IMR-90 (cell line): ENCODE measurements around the gene LCP1. TPM values are rescaled to one million over a fixed set of nuclear protein-coding genes. Genes with fewer than 3 reads are reported as not detected.

Source experiments
- ATAC-seq: fragments of 200-7000 bp; cut with Tn5 transposase; 2 replicates; pipeline ENCODE4 v1.9.1; 2020; ENCODE audit warnings: low read depth, mild to moderate bottlenecking, moderate library complexity
- BruUV-seq: library from RNA; stranded (reverse); fragments of 400-500 nt; replicated peaks from 2 replicates; lab custom pipeline; 2021; lab: Mats Ljungman, UMichigan
- CTCF ChIA-PET: fragments of 300-600 bp; formaldehyde crosslinking; extraction: SDS; loops from one replicate; lab custom pipeline; 2021; ENCODE audit warnings: antibody characterized with exemption; lab: Yijun Ruan, JAX
- POLR2A ChIA-PET: fragments of 300-600 bp; sonication (Branson Sonifier 250); formaldehyde crosslinking; loops from one replicate; lab custom pipeline; 2022; ENCODE audit warnings: antibody characterized with exemption; ENCODE audit not compliant: unreplicated experiment; lab: Charles Lee
- DNase-seq: peaks from one replicate; pipeline ENCODE4 v3.0.0; 2013
- H2AFZ ChIP-seq: replicated peaks from 2 replicates; pipeline ENCODE3; 2013; ENCODE audit warnings: low read length, mild to moderate bottlenecking; ENCODE audit not compliant: poor library complexity
- H2AK5ac ChIP-seq: 2 replicates; pipeline ENCODE4 v1.6.1; 2013; ENCODE audit warnings: low read depth, low read length, inconsistent platforms
- H2AK9ac ChIP-seq: replicated peaks from 2 replicates; pipeline ENCODE3; 2013; ENCODE audit warnings: mild to moderate bottlenecking, low read depth, low read length, moderate library complexity; ENCODE audit not compliant: poor library complexity
- H2BK120ac ChIP-seq: 2 replicates; pipeline ENCODE4 v1.6.1; 2013; ENCODE audit warnings: low read depth, low read length, inconsistent platforms
- H2BK15ac ChIP-seq: 3 replicates; pipeline ENCODE4 v1.6.1; 2013; ENCODE audit warnings: low read depth, low read length, inconsistent platforms
- H2BK20ac ChIP-seq: 2 replicates; pipeline ENCODE4 v1.6.1; 2013; ENCODE audit warnings: low read depth, mild to moderate bottlenecking, inconsistent platforms, low read length, moderate library complexity
- H2BK5ac ChIP-seq: 2 replicates; pipeline ENCODE4 v1.6.1; 2013; ENCODE audit warnings: mild to moderate bottlenecking, low read depth, low read length, inconsistent platforms; ENCODE audit not compliant: poor library complexity, severe bottlenecking
- H3K14ac ChIP-seq: replicated peaks from 2 replicates; pipeline ENCODE4 v1.6.1; 2013; ENCODE audit warnings: low read depth, low read length, inconsistent platforms
- H3K18ac ChIP-seq: 2 replicates; pipeline ENCODE4 v1.6.1; 2013; ENCODE audit warnings: low read depth, low read length, control low read depth
- H3K23ac ChIP-seq: 2 replicates; pipeline ENCODE4 v1.6.1; 2013; ENCODE audit warnings: low read depth, low read length, inconsistent platforms
- H3K27ac ChIP-seq: 2 replicates; pipeline ENCODE4 v1.5.1; 2013; ENCODE audit warnings: mild to moderate bottlenecking, control low read depth, low read length; ENCODE audit not compliant: insufficient read depth
- H3K27me3 ChIP-seq: 2 replicates; pipeline ENCODE4 v1.6.1; 2013; ENCODE audit warnings: low read length; ENCODE audit not compliant: control insufficient read depth, insufficient read depth
- H3K36me3 ChIP-seq: 2 replicates; pipeline ENCODE4 v1.6.1; 2013; ENCODE audit warnings: low read length, mixed read lengths; ENCODE audit not compliant: control insufficient read depth, insufficient read depth
- H3K4ac ChIP-seq: 2 replicates; pipeline ENCODE4 v1.6.1; 2013; ENCODE audit warnings: low read depth, low read length, inconsistent platforms
- H3K4me1 ChIP-seq: 2 replicates; pipeline ENCODE4 v1.6.1; 2013; ENCODE audit warnings: low read length, mixed read lengths; ENCODE audit not compliant: control insufficient read depth, insufficient read depth
- H3K4me2 ChIP-seq: 2 replicates; pipeline ENCODE4 v1.6.1; 2013; ENCODE audit warnings: low read depth, mild to moderate bottlenecking, control low read depth, low read length, moderate library complexity
- H3K4me3 ChIP-seq: 2 replicates; pipeline ENCODE4 v1.5.1; 2013; ENCODE audit warnings: low read depth, mild to moderate bottlenecking, control low read depth, low read length, moderate library complexity; ENCODE audit not compliant: insufficient read depth
- H3K56ac ChIP-seq: 2 replicates; pipeline ENCODE4 v1.6.1; 2013; ENCODE audit warnings: low read length, inconsistent platforms; ENCODE audit not compliant: insufficient read depth; ENCODE audit errors: extremely low read depth
- H3K79me1 ChIP-seq, 2 experiments: 2 replicates each; pipeline ENCODE4 v1.6.1; 2013; ENCODE audit warnings: low read length in 2 of 2, inconsistent platforms in 1 of 2, low read depth in 1 of 2
- H3K9ac ChIP-seq: 2 replicates; pipeline ENCODE4 v1.6.1; 2013; ENCODE audit warnings: low read depth, low read length, control low read depth
- H3K9me1 ChIP-seq: 2 replicates; pipeline ENCODE4 v1.6.1; 2013; ENCODE audit warnings: low read length, inconsistent platforms; ENCODE audit not compliant: insufficient read depth
- H3K9me3 ChIP-seq: 2 replicates; pipeline ENCODE4 v1.6.1; 2013; ENCODE audit warnings: low read length; ENCODE audit not compliant: control insufficient read depth, insufficient read depth
- H4K20me1 ChIP-seq: 2 replicates; pipeline ENCODE4 v1.6.1; 2013; ENCODE audit warnings: low read length, inconsistent platforms; ENCODE audit not compliant: insufficient read depth
- H4K5ac ChIP-seq: 2 replicates; pipeline ENCODE4 v1.6.1; 2013; ENCODE audit warnings: mild to moderate bottlenecking, low read depth, low read length, control low read depth
- H4K8ac ChIP-seq, 2 experiments: 2 replicates each; pipeline ENCODE4 v1.6.1; 2013; ENCODE audit warnings: low read depth in 2 of 2, low read length in 2 of 2, control low read depth in 1 of 2, inconsistent platforms in 1 of 2
- H4K91ac ChIP-seq: 2 replicates; pipeline ENCODE4 v1.6.1; 2013; ENCODE audit warnings: low read depth, low read length, inconsistent platforms; ENCODE audit not compliant: insufficient read depth
- BHLHE40 ChIP-seq: fragments of 150-350 bp; IDR thresholded peaks from 2 replicates; pipeline ENCODE4 v1.6.1; 2016; ENCODE audit warnings: mild to moderate bottlenecking, low read depth, low read length
- CHD1 ChIP-seq: IDR thresholded peaks from 2 replicates; pipeline ENCODE4 v1.6.1; 2012; ENCODE audit warnings: low read depth, low read length, improper control_type of control experiment
- CTCF ChIP-seq: conservative IDR thresholded peaks from 2 replicates; pipeline ENCODE4 v1.5.1; 2012; ENCODE audit warnings: mild to moderate bottlenecking, low read depth, low read length, improper control_type of control experiment
- FOS ChIP-seq: fragments of 150-350 bp; IDR thresholded peaks from 2 replicates; pipeline ENCODE4 v1.6.1; 2016; ENCODE audit warnings: low read depth, low read length
- MAFK ChIP-seq: IDR thresholded peaks from 2 replicates; pipeline ENCODE4 v1.6.1; 2012; ENCODE audit warnings: low read depth, low read length, improper control_type of control experiment
- MAZ ChIP-seq: IDR thresholded peaks from 2 replicates; pipeline ENCODE4 v1.6.1; 2012; ENCODE audit warnings: low read depth, mild to moderate bottlenecking, low read length, improper control_type of control experiment, moderate library complexity, borderline replicate concordance
- MXI1 ChIP-seq: IDR thresholded peaks from 2 replicates; pipeline ENCODE4 v1.6.1; 2012; ENCODE audit warnings: low read depth, mild to moderate bottlenecking, low read length, moderate library complexity, borderline replicate concordance
- NFE2L2 ChIP-seq: fragments of 150-350 bp; IDR thresholded peaks from 2 replicates; pipeline ENCODE4 v1.6.1; 2016; ENCODE audit warnings: low read depth, mild to moderate bottlenecking, low read length
- RCOR1 ChIP-seq: IDR thresholded peaks from 2 replicates; pipeline ENCODE4 v1.6.1; 2012; ENCODE audit warnings: mild to moderate bottlenecking, low read length, improper control_type of control experiment; ENCODE audit not compliant: insufficient replicate concordance
- RFX5 ChIP-seq: IDR thresholded peaks from 2 replicates; pipeline ENCODE4 v1.8.0; 2012; ENCODE audit warnings: low read depth, mild to moderate bottlenecking, low read length, moderate library complexity
- SMC3 ChIP-seq: fragments of 150-350 bp; IDR thresholded peaks from 2 replicates; pipeline ENCODE4 v1.6.1; 2016; ENCODE audit warnings: low read depth, mild to moderate bottlenecking, antibody characterized with exemption, low read length, moderate library complexity
- WGBS, 2 experiments: methylation state at CpG; one replicate each; pipeline versions ENCODE4 v1.1.5 to v1.1.7; 2013; ENCODE audit warnings: missing lambda C conversion rate in 2 of 2; ENCODE audit not compliant: insufficient read length in 1 of 2; ENCODE audit errors: extremely low coverage in 2 of 2; 5-methylcytosine and 5-hydroxymethylcytosine counted together
- dilution Hi-C: fragments of 300-500 bp; cut with HindIII; formaldehyde crosslinking; loops from one replicate; pipeline ENCODE4 v1.14.3; 2018; ENCODE audit warnings: low sequenced_read_pairs; ENCODE audit not compliant: unreplicated experiment
- in situ Hi-C: fragments of 300-500 bp; cut with MboI; formaldehyde crosslinking; loops from 3 replicates; pipeline ENCODE4 v1.14.3; 2019; ENCODE audit warnings: low sequenced_read_pairs, inconsistent platforms, mixed read lengths
- intact Hi-C: fragments of 100-400 bp; cut with micrococcal nuclease; formaldehyde crosslinking; loops from 2 replicates; pipeline ENCODE4 v1.10.0; 2022
- polyA plus RNA-seq, 3 experiments: library from polyadenylated mRNA; depleted of rRNA; stranded (reverse); fragments of >200 nt; gene quantifications; 2 replicates each; pipeline ENCODE4 v1.2.3, GENCODE V29; 2012; ENCODE audit warnings: low replicate concordance in 1 of 3
- total RNA-seq: library from RNA; depleted of rRNA; stranded (reverse); fragments of >200 nt; gene quantifications from 2 replicates; pipeline ENCODE4 v1.2.3, GENCODE V29; 2012
- TF ChIP-seq, protein P1 (sequence below): fragments of 150-350 bp; IDR thresholded peaks from 2 replicates; pipeline ENCODE4 v1.6.1; 2017; ENCODE audit warnings: mild to moderate bottlenecking, antibody characterized with exemption, low read length, low read depth

The LCP1 gene
- total and polyA plus RNA-seq, 2 of the 4 experiments (the other 2 are of a cell fraction), result not detected

DNA sequence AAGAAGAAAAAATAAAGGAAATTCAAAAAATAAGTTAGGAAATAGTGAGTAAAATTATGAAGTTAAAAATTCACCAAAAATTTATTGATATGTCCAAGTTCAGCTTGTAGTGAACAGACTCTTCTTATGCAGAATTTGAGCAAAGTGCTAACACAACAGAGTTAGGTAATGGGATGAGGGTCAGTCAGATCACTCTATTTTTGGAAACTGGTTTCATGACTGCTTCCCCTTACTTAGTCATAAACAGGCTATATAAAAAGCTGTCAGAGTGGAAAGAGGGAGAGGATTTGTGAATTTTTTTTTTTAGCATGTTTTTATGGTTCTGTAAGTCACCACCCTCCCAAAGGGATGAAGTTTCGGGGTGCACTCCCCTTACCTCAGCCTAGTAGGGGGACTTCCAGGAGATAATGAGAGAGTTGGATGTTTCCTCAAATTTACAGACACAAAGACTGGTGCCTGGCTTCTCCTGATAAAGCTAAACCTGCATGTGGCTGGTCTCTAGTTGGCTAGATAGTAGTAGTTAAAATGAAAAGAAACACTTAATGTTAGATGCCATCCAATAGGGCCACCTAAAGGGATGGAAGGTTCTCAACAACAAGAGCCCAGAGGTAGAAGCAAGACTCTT lies 81.7 kb downstream of the LCP1 start:
- Histone ChIP-seq H3K79me1 (no peaks in the 10 kb centered on the region), H4K20me1 (no peaks in the 10 kb centered on the region), H2BK120ac (no peak overlapping the region), H3K23ac (no peak overlapping the region), H3K36me3 (no peaks in the 10 kb centered on the region), H2BK5ac (no peak overlapping the region), H2AFZ (no peak overlapping the region), H4K91ac (no peak overlapping the region), H2BK20ac (no peak overlapping the region), H3K9me3 (no peaks in the 10 kb centered on the region), H2AK9ac (no peak overlapping the region), H3K9ac (no peak overlapping the region), H2AK5ac (no peak overlapping the region), H3K18ac (no peak overlapping the region), H3K4me3 (no peak overlapping the region), H3K14ac (no peak overlapping the region), H3K9me1 (no peaks in the 10 kb centered on the region), H3K4ac (no peak overlapping the region), H2BK15ac (no peak overlapping the region), H3K27ac (no peak overlapping the region), H3K4me1 (no peaks in the 10 kb centered on the region), H4K8ac (no peak overlapping the region), H3K56ac (no peak overlapping the region), H3K4me2 (no peak overlapping the region), H4K5ac (no peak overlapping the region), H3K27me3 (0 out of 2 replicates have a peak, but pooled peaks cover 3% of the 10 kb centered on the region)
- CTCF ChIA-PET, result no interaction called here
- DNase-seq (no peak), ATAC-seq (no peak)
- no TSS peak for BruUV-seq
- dilution Hi-C loops (no loop called here), in situ Hi-C loops (no loop called here), intact Hi-C loops (no loop called here)
- TF ChIP-seq RCOR1 (no peak), BHLHE40 (no peak), MAZ (no peak), MXI1 (no peak), NFE2L2 (no peak), SMC3 (no peak), CHD1 (no peak), RFX5 (no peak), MAFK (no peak), FOS (no peak), CTCF (no peak)
- TF ChIP-seq, protein P1, sequence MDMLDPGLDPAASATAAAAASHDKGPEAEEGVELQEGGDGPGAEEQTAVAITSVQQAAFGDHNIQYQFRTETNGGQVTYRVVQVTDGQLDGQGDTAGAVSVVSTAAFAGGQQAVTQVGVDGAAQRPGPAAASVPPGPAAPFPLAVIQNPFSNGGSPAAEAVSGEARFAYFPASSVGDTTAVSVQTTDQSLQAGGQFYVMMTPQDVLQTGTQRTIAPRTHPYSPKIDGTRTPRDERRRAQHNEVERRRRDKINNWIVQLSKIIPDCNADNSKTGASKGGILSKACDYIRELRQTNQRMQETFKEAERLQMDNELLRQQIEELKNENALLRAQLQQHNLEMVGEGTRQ, result no peak
- WGBS, 2 experiments, result no CpG with 5 or more reads among the region's 1 CpG
- POLR2A ChIA-PET, result no interaction called here
